ENCODE data around the gene MPC1.

DNA sequence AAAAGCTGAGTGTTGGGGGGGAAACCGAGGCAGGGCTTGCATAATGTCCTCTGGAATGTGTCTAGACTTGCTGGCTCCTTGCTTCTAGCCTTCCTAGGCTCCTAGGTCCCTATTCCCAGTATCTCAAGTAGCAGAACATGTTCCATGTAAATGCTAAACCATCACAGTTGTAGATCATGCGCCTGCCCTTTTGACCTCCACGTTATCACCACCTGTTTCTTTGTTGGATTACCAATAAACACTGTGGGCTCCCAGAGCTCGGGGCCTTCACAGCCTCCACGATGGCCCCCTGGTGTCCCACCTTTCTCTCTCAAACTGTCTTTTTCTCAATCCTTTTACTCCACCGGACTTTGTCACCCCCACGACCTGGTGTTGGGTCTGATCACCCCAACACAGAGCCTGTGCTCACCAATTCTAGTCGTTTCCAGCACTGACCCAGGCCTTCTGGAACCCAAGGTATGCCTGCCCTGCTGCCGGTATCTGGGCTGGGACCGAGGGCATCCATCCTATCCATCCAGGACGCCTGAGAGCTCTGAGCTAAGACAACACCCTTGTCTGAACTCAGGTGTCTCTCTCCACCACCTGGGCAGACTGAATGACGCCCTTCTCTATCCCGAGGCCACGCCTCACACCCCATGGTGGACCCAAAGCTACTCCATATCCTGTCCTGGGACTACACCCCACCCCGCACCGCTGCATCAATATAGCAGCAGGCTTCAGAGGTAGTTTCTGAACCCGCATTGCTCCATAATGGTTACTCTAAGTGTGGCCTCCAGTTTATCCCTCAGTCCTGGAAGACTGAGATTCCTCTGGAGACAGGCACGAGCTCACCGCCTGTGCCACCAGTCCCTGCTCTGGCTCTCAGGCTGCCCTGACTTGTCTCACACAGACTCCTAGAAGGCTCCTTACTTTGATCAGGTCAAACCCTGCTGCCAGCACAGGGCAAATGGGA lies 65.2 kb downstream of the MPC1 start:
- no peak for TF ChIP-seq POLR2A (IDR thresholded peaks at IDR 0.05)
- no peak for TF ChIP-seq EP300 (IDR thresholded peaks at IDR 0.05; ENCODE audit: low read depth)
- TF ChIP-seq, protein P1, sequence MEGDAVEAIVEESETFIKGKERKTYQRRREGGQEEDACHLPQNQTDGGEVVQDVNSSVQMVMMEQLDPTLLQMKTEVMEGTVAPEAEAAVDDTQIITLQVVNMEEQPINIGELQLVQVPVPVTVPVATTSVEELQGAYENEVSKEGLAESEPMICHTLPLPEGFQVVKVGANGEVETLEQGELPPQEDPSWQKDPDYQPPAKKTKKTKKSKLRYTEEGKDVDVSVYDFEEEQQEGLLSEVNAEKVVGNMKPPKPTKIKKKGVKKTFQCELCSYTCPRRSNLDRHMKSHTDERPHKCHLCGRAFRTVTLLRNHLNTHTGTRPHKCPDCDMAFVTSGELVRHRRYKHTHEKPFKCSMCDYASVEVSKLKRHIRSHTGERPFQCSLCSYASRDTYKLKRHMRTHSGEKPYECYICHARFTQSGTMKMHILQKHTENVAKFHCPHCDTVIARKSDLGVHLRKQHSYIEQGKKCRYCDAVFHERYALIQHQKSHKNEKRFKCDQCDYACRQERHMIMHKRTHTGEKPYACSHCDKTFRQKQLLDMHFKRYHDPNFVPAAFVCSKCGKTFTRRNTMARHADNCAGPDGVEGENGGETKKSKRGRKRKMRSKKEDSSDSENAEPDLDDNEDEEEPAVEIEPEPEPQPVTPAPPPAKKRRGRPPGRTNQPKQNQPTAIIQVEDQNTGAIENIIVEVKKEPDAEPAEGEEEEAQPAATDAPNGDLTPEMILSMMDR (IDR thresholded peaks at IDR 0.05), result no peak
- no peak for TF ChIP-seq POLR2AphosphoS5 (IDR thresholded peaks at IDR 0.05)

Data from transverse colon (tissue), 4 donors.